HG03196 (cell line): Measurements from ENCODE around the gene CHRNA4.

Experiments used
- ATAC-seq: cut with Tn5 transposase; IDR thresholded peaks from one replicate; pipeline ENCODE4 v1.9.1; 2021; ENCODE audit not compliant: unreplicated experiment

CHRNA4 gene

GRCh38 chr20:63379296-63379695, 18.1 kb upstream of the CHRNA4 start:
- no peak for ATAC-seq

DNA sequence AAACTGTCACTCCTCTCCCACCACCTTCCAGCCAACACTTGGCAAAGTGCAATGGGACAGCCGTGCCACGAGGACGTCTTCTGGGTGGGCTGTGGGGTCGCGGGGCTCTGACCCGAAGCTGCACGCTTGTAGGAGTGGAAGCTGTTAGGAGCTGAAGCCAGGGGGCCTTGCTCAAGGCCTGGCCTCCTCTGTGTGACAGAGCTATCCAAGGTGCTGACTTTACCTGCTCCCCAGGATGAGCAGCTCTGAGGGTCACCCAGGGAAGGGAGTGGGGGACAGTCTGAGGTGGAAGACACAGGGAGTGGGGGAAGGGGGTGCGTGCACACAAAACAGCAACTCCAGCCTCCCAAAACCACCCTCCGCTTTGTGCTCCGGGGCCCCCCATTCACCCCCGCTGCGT, 17.5 kb upstream of the CHRNA4 start:
- ATAC-seq = no peak

DNA sequence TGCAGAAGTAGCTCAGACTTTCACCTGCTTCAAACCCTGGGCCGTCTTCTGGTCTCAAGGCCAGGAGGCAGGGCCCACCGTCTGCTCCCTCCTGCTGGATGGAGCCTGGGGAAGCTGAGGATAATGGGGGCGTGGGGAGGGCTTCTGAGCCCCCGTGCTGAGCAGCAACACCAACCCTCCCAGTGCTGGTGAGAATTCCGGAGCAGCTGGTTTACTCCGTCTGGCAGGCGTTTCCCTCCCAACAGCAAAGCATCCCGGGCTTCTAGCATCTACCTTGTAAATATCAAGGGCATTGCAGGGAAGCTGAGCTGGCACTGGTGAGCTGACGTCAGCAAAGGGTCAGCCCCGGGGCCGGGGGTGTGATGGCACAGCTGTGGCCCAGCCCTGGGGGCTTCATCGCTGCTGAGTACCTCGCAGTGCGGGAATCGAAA, 16.8 kb upstream of the CHRNA4 start:
- no peak for ATAC-seq

GRCh38 chr20:63377256-63377941, 16.2 kb upstream of the CHRNA4 start:
- ATAC-seq = no peak

DNA sequence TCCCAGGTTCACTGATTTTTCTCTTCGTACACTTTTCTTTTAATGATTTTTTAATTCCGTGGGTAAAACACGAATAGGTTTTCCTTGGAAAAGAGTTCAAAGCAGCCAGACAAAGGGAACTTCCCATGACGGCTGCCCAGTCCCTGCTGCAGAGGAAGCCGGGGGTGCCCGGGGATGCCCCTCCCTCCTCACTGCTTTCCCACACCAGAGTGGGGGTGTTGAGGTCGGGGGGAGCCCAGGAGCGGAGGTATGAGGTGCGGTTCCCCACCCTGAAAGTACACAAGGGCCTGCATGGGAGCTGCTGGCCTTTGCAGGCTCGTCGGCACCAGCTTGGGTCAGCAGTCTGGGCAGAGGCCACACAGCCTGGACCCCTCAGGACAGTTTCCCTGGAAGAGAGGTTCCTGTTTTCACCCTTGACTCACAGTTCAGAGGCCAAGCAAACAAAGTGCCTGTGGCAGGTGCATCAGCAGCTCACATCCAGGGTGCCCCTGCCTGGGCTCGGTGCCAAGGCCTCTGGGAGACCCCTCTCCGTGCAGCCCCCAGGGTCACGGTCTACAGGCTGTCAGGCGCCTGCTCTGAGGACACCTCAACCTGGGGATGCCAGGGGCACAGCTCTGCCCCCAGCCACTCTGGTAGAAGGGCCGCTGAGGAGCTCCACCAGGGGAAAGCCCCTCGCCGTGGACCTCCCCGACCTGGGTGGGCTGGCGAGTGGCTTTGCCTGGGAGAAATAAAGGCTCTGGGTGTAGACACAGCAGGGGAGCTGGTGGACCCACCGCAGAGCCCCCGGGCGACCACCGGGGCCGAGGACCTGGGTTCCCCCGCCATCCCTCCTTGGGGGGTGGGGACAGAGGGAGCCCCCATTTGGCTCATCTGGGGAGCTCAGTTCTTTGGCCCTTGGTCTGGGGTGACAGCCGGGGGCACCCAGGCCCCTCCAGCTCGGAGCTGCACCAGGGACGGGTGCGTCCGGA, 15.4 kb upstream of the CHRNA4 start:
- ATAC-seq = no peak

- no peak for ATAC-seq
These were observed 14.3 kb upstream of the CHRNA4 start for GRCh38 chr20:63375438-63375837.

DNA sequence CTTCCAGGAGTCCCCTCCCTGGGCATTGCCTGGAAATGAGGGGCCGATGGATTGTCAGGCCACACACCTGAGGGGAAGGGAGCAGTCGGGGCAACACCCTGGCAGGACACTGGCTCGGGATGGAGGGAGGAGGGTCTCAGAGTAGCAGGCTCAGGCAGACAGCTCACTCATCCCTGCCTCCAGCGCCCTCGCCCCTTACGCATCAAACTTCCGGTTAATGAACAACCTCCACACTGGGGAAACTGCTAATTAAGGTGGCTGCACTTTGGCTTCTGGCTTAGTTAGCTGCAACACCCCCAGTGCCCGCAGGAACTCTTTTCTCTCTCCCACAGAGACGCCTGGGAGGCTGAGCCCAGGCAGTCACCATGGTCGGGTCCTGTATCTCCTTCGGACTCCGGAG, 13.4 kb upstream of the CHRNA4 start:
- no peak for ATAC-seq

DNA sequence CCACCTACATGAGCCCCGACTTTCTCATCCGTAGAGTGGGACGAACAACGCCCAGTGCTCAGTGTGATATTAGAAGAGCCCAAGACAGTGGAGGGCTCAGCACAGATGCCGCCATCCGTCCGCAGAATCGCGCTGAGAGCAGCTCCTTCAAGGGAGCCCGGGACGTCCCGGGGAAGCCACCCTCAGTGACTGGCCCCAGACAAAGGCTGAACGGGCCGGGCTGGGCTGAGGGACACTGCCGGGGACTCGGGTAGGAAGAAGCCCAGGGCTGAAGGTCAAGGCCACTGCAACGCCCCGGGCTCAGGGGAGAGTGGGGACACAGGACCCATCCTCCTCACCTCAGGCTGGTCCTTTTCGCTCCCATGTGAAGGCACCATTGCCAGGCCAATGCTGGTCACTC, 12.8 kb upstream of the CHRNA4 start:
- no peak for ATAC-seq

GRCh38 chr20:63372971-63373885, 12.1 kb upstream of the CHRNA4 start:
- no peak for ATAC-seq

- no peak for ATAC-seq
These were observed 10.2 kb upstream of the CHRNA4 start for GRCh38 chr20:63371291-63371865.

DNA sequence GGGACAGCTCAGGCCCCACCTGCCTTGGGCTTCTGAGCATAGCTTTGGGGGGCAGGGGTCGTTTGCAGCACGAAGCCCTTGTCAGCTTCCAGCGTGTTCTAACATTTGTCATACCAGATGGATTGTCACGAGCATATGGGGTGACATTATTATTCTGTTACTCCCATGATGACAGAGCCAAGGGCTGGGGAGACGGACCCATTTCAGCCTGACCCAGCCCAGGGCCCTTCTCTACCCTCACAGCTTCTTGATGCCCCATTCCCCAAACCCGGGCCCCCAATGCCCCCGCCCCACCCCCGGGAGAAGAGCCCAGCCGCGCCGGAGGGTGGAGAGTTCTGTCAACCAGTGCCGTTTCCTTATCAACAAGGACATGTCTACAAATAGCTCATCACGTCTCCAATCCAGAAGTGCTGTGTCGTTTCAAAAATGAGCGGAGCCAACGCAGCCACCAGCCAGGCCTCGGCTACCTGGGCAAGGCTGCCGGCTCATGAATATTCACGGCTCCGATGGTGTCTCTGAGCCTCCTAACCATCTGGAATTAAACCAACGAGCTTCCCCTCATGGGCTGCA, 9.6 kb upstream of the CHRNA4 start:
- no peak for ATAC-seq

GRCh38 chr20:63369724-63370617, 8.8 kb upstream of the CHRNA4 start:
- no peak for ATAC-seq

DNA sequence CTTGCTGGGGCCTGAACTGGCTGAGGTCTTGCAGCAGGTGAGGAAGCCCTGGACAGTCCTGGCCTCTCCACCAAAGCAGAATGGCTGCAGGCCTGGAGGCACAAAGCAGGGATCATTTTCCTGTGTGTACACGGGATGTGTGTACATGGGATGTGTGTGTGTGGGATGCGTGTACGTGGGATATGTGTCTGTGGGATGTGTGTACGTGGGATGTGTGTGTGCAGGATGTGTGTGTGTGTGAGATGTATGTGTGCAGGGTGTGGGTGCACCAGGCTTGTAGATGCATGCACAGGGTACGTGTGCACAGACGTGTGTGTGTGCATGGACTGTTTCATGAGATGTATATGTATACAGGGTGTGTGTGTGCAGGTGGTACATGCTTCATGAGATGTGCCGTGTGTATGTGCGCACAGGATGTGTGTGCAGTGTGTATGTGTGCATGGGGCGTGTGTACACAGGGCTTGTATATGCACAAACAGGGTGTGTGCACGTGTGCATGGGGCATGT, 7.9 kb upstream of the CHRNA4 start:
- no peak for ATAC-seq

DNA sequence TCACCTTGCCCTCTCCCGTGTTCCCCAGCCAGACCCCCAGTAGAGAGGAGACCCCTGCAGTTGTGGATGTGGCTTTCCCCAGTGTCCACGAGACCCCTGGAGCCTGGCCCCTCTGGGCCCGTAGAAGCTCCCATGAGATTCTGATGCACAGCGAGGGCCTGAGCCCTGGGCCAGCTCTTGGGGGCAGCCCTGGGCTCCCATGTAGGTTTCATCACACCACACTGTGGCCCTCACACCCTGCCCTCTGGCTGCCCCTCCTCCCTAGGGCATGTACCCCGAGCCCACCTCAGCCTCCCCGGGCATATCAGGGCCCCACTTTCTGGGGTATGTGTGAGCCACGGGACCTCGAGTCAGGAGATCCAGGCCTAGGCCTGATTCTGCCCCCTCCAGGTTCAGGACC, 7.0 kb upstream of the CHRNA4 start:
- no peak for ATAC-seq

DNA sequence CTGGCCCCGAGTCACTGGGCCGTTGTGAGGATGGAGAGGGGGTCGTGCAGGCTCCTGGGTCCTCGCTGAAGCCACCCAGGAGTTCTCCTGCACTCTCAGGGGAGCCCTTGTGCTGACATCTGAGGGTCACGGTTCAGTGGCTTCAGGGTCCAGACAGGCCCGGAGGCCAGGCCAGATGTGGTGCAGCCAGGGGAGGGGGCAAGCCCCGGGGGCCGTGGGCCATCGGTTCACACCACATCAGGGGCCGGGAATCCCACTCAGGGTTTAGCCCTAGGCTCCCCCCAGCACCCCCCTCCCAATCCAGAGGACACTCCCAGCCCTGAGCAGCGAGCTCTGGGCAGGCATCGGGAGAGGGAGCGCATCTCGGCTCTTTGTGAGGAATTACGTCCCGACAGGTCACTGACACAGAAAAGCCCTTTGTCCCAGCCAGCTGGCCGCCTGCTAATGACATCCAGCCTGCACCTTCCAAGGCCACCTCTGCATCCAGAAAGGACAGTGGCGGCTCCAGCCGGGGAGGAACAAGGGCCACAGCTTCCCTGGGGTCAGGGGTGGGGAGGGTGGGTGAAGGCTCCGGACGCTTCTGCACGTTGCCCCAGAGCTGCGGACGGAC, 6.4 kb upstream of the CHRNA4 start:
- no peak for ATAC-seq

DNA sequence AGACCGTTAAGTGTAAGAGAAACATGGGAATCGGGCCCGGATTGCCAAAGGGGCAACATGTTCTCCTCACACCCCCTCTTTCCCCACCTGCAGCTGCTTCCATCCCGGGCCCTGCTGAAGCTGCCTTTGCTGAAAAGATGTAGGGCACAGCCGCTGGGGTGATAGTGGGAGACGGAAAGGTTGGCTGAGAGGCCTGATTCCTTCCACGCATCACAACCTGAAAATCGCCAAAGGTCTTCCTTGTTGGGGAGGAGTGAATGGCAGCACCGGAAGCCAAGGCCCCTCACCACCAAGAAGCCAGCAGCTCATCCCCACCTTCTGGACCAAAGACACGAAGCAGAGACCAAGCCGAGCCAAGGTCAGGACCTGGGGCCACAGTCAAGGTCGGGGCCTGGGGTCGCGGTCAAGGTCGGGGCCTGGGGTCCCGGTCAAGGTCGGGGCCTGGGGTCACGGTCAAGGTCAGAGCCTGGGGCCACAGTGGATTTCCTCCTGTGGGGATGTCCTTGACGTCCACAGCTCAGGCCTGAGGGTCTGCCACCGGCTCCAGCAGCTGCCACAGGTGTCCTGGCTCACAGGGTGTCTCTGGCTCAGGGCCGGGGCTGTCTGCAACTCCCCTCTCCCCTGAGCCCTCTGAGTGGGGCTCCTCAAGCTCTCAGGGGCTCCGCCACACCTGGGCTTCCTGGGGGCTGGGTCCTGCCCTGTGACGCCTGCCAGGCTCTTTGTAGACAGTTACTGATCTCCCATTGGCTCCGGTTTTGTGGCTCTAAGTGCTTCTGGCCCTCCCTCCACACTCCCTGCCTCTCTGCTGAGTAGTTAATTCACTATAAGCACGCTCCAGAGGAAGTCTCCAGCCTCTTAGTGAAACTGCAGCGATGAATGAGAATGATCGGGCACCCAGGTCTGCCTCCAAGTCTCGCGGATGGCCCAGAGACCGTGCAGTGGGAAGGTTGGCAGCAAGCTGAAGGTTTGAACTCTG, 5.5 kb upstream of the CHRNA4 start:
- no peak for ATAC-seq

- ATAC-seq = no peak
These were observed 4.6 kb upstream of the CHRNA4 start for GRCh38 chr20:63365601-63366389.
